ENCODE results near the gene INMT.

DNA sequence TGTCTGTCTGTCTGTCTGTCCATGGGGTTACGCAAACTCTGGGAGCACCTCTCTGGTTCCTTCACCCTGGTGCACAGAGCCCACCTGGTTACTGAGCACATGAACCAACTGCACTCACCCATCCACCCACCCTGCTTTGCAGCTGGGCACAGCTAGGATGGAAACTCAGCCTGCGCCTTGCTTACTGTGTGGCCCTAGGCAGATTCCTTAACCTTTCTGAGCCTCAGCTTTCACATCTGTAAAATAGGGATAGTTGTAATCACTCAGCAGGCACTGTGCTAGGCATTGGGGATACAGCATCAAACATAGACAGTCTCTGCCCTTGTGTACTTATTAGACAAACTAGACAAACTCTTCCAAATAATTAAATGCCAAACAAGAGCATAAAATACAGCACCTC is 21.8 kb upstream of the INMT start:
- TF ChIP-seq CTCF (optimal IDR thresholded peaks at IDR 0.05 in 1 of 3, IDR thresholded peaks at IDR 0.05 in 1 of 3, conservative IDR thresholded peaks at IDR 0.05 in 1 of 3; ENCODE audit: extremely low read depth in 1 of 3, insufficient read depth in 2 of 3, low read length in 3 of 3) (no peak), EZH2 (IDR thresholded peaks at IDR 0.05; ENCODE audit: low read length) (no peak)

All from keratinocyte (primary cell).